ENCODE data around the gene EPHA1.

DNA sequence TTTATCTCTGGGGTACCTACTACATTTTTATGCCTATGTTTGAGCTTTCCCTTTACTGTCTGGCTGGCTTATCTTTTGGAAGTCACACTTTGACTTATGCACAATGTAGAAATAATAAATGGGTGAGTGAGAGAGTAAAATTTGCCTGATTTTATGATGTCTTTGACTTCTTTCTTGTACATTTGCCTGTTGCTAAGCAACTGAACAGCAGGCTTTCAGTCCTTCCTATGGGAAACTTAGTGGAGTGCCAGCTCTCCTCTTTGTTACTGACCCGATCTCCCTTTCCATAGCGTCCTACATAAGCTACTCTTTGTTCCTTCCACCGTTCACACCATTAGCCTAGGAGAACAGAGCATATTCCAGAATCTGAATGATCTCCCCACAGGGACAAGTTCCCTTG lies 38.8 kb upstream of the EPHA1 start:
- TF ChIP-seq, protein P1, sequence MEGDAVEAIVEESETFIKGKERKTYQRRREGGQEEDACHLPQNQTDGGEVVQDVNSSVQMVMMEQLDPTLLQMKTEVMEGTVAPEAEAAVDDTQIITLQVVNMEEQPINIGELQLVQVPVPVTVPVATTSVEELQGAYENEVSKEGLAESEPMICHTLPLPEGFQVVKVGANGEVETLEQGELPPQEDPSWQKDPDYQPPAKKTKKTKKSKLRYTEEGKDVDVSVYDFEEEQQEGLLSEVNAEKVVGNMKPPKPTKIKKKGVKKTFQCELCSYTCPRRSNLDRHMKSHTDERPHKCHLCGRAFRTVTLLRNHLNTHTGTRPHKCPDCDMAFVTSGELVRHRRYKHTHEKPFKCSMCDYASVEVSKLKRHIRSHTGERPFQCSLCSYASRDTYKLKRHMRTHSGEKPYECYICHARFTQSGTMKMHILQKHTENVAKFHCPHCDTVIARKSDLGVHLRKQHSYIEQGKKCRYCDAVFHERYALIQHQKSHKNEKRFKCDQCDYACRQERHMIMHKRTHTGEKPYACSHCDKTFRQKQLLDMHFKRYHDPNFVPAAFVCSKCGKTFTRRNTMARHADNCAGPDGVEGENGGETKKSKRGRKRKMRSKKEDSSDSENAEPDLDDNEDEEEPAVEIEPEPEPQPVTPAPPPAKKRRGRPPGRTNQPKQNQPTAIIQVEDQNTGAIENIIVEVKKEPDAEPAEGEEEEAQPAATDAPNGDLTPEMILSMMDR (IDR thresholded peaks at IDR 0.05; ENCODE audit: low read length): no peak
- no peak for TF ChIP-seq EZH2phosphoT487 (IDR thresholded peaks at IDR 0.05; ENCODE audit: low read length)
- no peak for TF ChIP-seq EZH2 (optimal IDR thresholded peaks at IDR 0.05; ENCODE audit: low read depth, low read length)
